ENCODE measurements around the gene CCT5. TPM values are rescaled to one million over a fixed set of nuclear protein-coding genes. Genes with fewer than 3 reads are reported as not detected.

The CCT5 gene
- total RNA-seq = 100 to 1,000 TPM; 160 to 310 (median 239) TPM

DNA sequence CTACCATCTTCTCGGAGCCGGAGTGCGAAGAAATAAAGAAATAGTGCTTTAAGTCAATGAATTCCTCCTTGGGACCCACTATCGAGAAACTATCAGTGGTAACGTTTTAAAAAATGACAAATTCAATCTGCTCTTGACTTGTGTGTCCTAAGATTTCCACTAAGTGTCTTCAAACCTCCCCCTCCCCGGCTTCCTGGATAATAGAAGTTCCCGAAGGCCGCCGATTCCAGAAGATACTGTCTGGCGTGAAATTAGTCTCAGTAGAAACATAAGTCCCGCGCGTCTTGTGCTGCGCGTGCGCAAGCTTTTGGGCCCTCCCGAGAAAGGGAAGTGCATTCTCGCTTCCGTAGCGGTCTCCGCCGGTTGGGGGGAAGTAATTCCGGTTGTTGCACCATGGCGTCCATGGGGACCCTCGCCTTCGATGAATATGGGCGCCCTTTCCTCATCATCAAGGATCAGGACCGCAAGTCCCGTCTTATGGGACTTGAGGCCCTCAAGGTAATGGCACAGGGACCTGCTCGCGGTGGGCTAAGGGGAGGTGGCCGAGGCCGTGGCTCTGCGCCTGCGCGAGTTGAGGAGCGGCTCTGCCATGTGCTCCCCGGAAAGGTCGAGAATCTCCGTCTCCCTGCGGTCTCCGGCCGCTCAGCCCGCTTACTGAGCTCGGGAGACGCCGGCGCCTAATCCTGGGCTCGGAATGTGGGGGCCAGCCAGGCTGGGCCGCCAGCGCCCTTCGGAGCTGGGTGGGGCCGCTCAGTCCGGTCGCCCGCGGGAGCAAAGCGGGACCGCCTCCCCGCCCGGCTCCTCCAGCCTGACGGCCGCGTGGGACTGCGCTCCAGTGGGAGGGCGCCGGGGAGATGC lies at the start of gene CCT5:
TSS of gene CCT5 (plus strand) at position 333 of the 858 bp plus-strand sequence. CDS start at position 394, 61 bp downstream.
- TF ChIP-seq, protein P1, sequence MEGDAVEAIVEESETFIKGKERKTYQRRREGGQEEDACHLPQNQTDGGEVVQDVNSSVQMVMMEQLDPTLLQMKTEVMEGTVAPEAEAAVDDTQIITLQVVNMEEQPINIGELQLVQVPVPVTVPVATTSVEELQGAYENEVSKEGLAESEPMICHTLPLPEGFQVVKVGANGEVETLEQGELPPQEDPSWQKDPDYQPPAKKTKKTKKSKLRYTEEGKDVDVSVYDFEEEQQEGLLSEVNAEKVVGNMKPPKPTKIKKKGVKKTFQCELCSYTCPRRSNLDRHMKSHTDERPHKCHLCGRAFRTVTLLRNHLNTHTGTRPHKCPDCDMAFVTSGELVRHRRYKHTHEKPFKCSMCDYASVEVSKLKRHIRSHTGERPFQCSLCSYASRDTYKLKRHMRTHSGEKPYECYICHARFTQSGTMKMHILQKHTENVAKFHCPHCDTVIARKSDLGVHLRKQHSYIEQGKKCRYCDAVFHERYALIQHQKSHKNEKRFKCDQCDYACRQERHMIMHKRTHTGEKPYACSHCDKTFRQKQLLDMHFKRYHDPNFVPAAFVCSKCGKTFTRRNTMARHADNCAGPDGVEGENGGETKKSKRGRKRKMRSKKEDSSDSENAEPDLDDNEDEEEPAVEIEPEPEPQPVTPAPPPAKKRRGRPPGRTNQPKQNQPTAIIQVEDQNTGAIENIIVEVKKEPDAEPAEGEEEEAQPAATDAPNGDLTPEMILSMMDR (IDR thresholded peaks at IDR 0.05) = no peak
- ATAC-seq (ENCODE audit: low FRiP score) (peak; percentile 87), DNase-seq (ENCODE audit: low spot score) (peak; percentile 60)

DNA sequence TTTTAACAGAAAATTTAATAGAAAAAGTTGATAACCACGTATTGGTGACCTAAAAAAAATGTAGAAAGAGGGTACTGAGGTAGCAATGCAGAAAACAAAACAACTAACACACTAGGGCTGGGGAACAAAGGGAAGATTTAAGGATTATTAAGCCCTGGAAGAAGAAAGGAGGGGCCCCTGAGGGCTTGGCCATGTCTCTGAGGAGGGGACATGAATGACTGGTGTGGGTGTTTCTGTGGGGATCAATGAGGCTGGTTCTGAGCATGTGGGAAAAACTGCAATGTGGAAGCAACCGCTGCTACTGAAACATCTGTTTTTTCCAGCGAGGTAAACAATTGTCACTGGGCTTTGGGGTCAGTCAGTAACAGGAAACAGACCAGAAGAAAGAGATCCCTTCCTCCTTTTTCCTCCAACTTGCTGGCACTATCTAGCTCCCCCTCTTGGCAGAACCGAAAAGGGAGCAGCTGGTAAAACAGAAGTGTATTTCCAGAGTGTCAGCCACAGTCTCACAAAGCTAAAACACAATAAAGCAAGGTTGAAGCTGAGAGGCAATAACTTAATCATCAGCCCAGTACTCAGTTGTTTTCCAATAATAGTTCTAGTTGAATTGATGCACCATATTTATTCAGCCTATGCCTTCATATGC lies 48.7 kb upstream of the CCT5 start:
- no peak for DNase-seq (ENCODE audit: low spot score)
- TF ChIP-seq, protein P1 (IDR thresholded peaks at IDR 0.05) = no peak
- no peak for ATAC-seq (ENCODE audit: low FRiP score)

DNA sequence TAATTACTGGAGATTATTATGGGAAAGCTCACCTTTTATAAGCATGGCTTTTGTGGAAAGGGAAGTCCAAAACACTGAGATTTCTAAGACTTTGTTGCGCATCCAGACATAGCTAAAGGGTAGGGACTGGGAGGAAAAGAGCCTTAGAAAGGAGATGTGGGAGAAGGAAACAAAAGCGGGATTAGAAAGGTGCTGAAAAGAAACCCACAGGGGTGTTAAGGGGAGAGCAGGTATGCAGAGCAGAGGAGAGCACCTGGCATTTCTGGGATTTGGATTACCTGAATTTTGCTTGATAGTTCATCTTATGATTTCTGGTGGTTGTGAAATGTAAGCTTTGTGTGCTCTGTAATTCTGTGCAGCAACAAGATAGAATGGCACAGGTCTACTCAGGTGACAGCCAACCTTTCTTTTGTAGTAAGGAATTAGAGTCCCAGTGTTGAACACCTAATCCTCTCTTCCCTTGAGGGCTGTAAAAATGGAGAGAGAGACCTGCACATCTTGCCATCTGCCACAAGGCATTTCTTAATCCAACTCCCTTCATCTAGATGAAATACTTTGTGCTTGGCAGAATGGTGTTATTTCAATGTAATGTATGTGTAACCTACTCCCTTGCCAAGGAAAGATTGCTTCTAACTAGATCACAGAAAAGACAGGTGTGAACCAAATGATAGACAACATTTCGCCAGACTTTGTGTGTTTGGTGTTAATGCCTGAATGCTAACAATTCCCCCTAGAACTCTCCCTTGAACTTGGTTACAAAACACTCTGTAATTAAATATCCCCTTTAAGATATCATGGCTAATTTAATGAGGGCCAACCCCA lies 47.8 kb upstream of the CCT5 start:
- TF ChIP-seq, protein P1 (IDR thresholded peaks at IDR 0.05) = no peak
- DNase-seq (ENCODE audit: low spot score) (no peak), ATAC-seq (ENCODE audit: low FRiP score) (no peak)

DNA sequence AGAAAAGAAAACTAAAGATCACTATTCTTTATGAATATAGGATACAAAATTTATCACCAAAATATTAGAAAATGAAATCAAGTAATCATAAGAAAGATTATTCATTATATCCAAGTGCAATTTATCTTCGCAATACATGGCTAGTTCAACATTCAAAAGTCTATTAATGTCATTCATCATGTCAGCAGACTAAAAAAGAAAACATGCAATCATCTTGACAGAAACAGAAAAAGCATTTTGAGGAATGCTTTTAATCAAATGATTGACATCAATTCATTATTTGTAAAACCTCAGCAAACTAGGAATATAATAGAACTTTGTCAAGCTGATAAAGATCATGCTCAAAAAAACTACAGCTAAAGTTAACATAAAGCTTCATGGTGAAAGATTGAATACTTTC lies 41.1 kb upstream of the CCT5 start:
- no peak for DNase-seq (ENCODE audit: low spot score)
- ATAC-seq (ENCODE audit: low FRiP score) = no peak
- TF ChIP-seq, protein P1 (IDR thresholded peaks at IDR 0.05) = no peak

DNA sequence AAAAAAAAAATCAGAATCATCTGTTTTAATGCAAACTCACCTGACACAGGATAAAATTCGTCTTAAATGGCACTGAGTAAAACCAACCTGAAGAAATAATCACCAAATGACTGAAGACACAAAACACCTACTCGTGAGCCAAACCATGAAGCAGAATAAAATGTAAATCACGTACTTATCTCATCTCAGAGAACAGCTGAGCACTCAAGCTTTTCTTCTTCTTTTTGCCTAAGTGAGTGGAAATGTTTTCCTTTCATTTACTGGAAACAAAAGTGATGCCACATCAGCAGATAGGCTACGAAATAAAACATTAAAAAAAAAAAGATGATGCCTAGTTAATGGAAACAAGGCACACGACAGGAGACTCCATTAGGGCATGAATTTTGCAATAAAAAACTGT lies 36.8 kb upstream of the CCT5 start:
- ATAC-seq (ENCODE audit: low FRiP score) (no peak), DNase-seq (ENCODE audit: low spot score) (no peak)
- TF ChIP-seq, protein P1 (IDR thresholded peaks at IDR 0.05) = no peak

DNA sequence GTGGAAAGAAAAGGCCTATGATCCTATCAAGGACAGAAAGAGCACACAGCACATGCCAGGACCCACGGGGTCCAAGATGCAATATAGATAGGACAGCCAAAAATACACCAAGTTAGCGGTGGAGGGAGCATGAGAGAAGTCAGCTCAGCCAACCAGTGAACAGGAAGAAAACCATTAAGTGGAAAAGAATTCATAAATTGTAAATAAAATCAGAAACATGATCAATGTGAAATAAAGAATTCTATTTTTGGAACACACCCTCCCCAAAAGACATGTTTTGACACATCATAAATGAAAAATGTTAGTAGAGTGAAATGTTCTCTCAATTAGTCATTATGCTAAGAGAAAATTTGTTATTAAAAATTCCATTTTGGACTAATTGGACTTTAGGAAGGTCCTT lies 36.0 kb upstream of the CCT5 start:
- ATAC-seq (ENCODE audit: low FRiP score) = no peak
- TF ChIP-seq, protein P1 (IDR thresholded peaks at IDR 0.05) = no peak
- no peak for DNase-seq (ENCODE audit: low spot score)

Data from omental fat pad (tissue), 4 donors.